K562 (cell line): ENCODE data around the gene BANP. TPM values are rescaled to one million over a fixed set of nuclear protein-coding genes. Genes with fewer than 3 reads are reported as not detected.
A peak's percentile ranks its signal among the peaks of the same experiment; 100 is the strongest.

Experiments used
- AFF4 ChIP-seq: sonication (generic); formaldehyde crosslinking; IDR thresholded peaks from 2 replicates; pipeline ENCODE4 v1.8.0; 2023; ENCODE audit warnings: mild to moderate bottlenecking, missing genetic modification reagents
- ATF6 ChIP-seq: sonication (generic); formaldehyde crosslinking; IDR thresholded peaks from 2 replicates; pipeline ENCODE4 v1.4.0; 2020; ENCODE audit warnings: mild to moderate bottlenecking, missing genetic modification reagents
- CREM ChIP-seq: IDR thresholded peaks from 2 replicates; pipeline ENCODE4 v1.6.1; 2014; ENCODE audit warnings: antibody characterized with exemption, low read depth
- CUX1 ChIP-seq: fragments of 200-800 bp; sonication (Bioruptor generic); IDR thresholded peaks from 2 replicates; pipeline ENCODE4 v1.6.1; 2016; ENCODE audit warnings: missing genetic modification characterization, missing compliant biosample characterization
- KDM2B ChIP-seq: fragments of 250-450 bp; sonication (Bioruptor Pico); IDR thresholded peaks from 2 replicates; pipeline ENCODE4 v1.8.0; 2021; ENCODE audit warnings: mild to moderate bottlenecking, moderate library complexity
- MBD2 ChIP-seq: sonication (generic); IDR thresholded peaks from 2 replicates; pipeline ENCODE4 v1.6.1; 2016; ENCODE audit warnings: low read depth, borderline replicate concordance
- MNT ChIP-seq, 2 experiments: fragments of 450-650 bp; conservative IDR thresholded peaks; 2 replicates each; pipeline ENCODE4 v1.6.1; 2017; ENCODE audit warnings: mild to moderate bottlenecking in 2 of 2, moderate library complexity in 2 of 2
- RFX7 ChIP-seq: fragments of 250-450 bp; sonication (Bioruptor Pico); IDR thresholded peaks from 2 replicates; pipeline ENCODE4 v1.5.1; 2021; ENCODE audit warnings: mild to moderate bottlenecking
- ZBTB1 ChIP-seq: sonication (generic); formaldehyde crosslinking; IDR thresholded peaks from 2 replicates; pipeline ENCODE4 v1.8.1; 2023; ENCODE audit warnings: missing genetic modification reagents, low read depth, mild to moderate bottlenecking, borderline replicate concordance
- ZNF511 ChIP-seq: sonication (generic); formaldehyde crosslinking; IDR thresholded peaks from 2 replicates; pipeline ENCODE4 v1.8.0; 2022; ENCODE audit warnings: mild to moderate bottlenecking, missing genetic modification reagents
- polyA plus RNA-seq, 8 experiments: library from polyadenylated mRNA; depleted of rRNA in 4 of 8; stranded (reverse) in 5 of 8; unstranded in 3 of 8; fragments of >200 nt; fragmentation: Nextera tagmentation in 2 of 8; fragmentation: Illumina TruSeq in 1 of 8; extraction: Ambion mirVana in 2 of 8; extraction: Trizol in 1 of 8; gene quantifications; 2 replicates each; pipeline versions ENCODE4 v1.2.1 to v1.2.3, GENCODE V29; 2011 to 2014; ENCODE audit warnings: inconsistent platforms in 1 of 8, missing spikeins in 1 of 8
- total RNA-seq, 7 experiments: library from RNA; depleted of rRNA in 6 of 7; stranded (reverse); fragments of >200 nt in 6 of 7; fragmentation: Illumina TruSeq in 2 of 7; extraction: Trizol in 2 of 7; gene quantifications; 2 replicates each; pipeline versions ENCODE4 v1.2.1 to v1.2.3, GENCODE V29; 2011 to 2021; ENCODE audit warnings: low replicate concordance in 1 of 7
- TF ChIP-seq, protein P1 (sequence below): sonication (generic); formaldehyde crosslinking; IDR thresholded peaks from 2 replicates; pipeline ENCODE4 v1.8.1; 2023; ENCODE audit warnings: mild to moderate bottlenecking, missing genetic modification reagents

The BANP gene
- total and polyA plus RNA-seq, 9 of the 15 experiments (the other 6 are each of a cell fraction or from before 2014, with no cell fraction given) = 4.6 to 22.1 (median 15.6) TPM

- TF ChIP-seq, protein P1, sequence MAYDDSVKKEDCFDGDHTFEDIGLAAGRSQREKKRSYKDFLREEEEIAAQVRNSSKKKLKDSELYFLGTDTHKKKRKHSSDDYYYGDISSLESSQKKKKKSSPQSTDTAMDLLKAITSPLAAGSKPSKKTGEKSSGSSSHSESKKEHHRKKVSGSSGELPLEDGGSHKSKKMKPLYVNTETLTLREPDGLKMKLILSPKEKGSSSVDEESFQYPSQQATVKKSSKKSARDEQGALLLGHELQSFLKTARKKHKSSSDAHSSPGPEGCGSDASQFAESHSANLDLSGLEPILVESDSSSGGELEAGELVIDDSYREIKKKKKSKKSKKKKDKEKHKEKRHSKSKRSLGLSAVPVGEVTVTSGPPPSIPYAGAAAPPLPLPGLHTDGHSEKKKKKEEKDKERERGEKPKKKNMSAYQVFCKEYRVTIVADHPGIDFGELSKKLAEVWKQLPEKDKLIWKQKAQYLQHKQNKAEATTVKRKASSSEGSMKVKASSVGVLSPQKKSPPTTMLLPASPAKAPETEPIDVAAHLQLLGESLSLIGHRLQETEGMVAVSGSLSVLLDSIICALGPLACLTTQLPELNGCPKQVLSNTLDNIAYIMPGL (CRISPR knock-in tag) = no peak
- TF ChIP-seq AFF4 (CRISPR knock-in tag) (no peak), CREM (peak; percentile 45; the same call in 1 of the 2 replicates), ZBTB1 (CRISPR knock-in tag) (no peak), CUX1 (no peak), KDM2B (CRISPR knock-in tag) (no peak), MNT (conservative IDR thresholded peaks at IDR 0.05) (no peak), ATF6 (CRISPR knock-in tag) (no peak), MBD2 (no peak), RFX7 (CRISPR knock-in tag) (no peak), ZNF511 (CRISPR knock-in tag) (no peak)
Observed at GRCh38 chr16:87931504-87931903, 19.7 kb upstream of the BANP start (continued).
